Adipocyte (in vitro differentiated cells): ENCODE results near the gene MRPS31.

Experiments used
- DNase-seq: peaks from one replicate; pipeline ENCODE4 v3.0.0-alpha.2; 2015; ENCODE audit warnings: low read depth
- H3K27me3 ChIP-seq: replicated peaks from 2 replicates; pipeline ENCODE4 v1.7.0; 2013; ENCODE audit warnings: mild to moderate bottlenecking, low read length, moderate library complexity; ENCODE audit not compliant: control insufficient read depth, insufficient read depth
- H3K36me3 ChIP-seq: 2 replicates; pipeline ENCODE4 v1.7.0; 2013; ENCODE audit warnings: low read length, mild to moderate bottlenecking, moderate library complexity; ENCODE audit not compliant: control insufficient read depth, insufficient read depth, severe bottlenecking
- H3K4me1 ChIP-seq: 2 replicates; pipeline ENCODE4 v1.7.0; 2013; ENCODE audit warnings: mild to moderate bottlenecking, low read length, moderate library complexity; ENCODE audit not compliant: control insufficient read depth, insufficient read depth
- H3K4me3 ChIP-seq: 2 replicates; pipeline ENCODE4 v1.7.0; 2013; ENCODE audit warnings: mild to moderate bottlenecking, low read length, moderate library complexity
- H3K9ac ChIP-seq: 2 replicates; pipeline ENCODE4 v1.7.0; 2013; ENCODE audit warnings: mild to moderate bottlenecking, low read length, moderate library complexity
- H3K9me3 ChIP-seq: 2 replicates; pipeline ENCODE4 v1.7.0; 2013; ENCODE audit warnings: mild to moderate bottlenecking, low read length, moderate library complexity; ENCODE audit not compliant: control insufficient read depth

Gene MRPS31

DNA sequence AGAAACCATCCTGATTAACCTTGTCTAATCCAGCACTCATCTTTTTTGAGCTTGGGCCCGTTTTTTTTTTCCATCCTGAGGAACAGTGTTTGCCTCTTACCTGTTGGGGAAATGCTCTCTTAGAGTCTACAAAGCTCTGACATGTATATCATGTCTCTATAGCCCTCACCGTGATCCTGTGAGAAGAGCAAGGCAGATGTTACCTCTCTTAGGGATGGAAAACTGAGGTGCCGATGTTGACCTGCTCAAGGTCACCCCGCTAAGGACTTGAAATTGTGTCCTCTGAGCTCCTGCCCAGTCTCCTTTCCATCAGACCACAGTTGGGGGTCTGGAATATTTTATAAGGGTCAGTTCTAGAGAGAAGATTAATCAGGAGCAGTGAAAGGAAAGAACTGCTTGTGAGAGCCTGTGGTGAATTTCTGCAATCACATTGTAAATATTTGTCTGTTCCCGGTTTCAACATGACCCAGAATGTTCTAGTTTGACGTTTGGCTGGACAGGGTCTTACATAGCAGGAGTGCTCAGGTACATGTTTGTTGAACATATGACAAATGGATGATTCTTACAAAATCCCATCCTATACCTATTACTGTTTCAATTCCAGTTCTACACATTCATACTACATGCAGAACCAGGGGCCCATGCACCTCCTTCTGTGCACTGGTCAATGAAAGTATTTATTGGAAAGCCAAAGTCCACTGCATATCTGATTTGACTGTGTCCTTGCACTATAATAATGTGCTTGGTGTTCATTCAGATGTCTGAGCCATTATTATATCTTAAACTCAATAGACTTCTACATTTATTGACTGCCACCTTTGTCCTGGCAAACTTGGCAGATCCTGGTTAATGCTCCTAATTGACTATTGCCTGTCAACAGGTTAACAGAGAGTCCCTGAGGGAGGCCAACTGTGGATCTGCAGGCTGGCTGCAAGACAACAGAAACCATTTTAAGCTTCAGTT, 30.5 kb upstream of the MRPS31 start:
- Histone ChIP-seq H3K27me3 (no peaks in the 10 kb centered on the region), H3K4me3 (no peak overlapping the region), H3K9me3 (no peaks in the 10 kb centered on the region), H3K4me1 (no peaks in the 10 kb centered on the region), H3K9ac (no peak overlapping the region), H3K36me3 (peaks cover 47% of the 10 kb centered on the region)
- no peak for DNase-seq

DNA sequence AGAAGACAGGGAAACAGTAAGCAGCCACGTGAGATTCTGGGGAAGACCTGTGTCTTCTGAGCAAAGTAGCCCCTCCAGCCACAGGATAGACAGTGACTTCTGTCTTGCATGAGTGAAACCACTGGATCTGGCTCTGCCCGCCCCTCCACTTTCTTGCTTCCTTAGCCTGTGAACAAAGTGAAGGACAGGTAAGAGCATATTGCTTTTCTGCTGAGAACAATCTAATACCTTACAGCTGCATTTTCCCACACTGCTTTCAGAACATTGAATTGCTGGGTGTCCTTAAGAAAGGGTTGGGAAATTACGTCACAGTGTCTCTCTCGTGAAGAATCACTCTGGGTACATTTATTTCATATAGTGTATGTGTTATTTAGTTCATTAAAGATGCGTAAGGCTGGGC, 29.6 kb upstream of the MRPS31 start:
- Histone ChIP-seq H3K36me3 (peaks cover 45% of the 10 kb centered on the region), H3K9ac (no peak overlapping the region), H3K4me3 (no peak overlapping the region), H3K4me1 (no peaks in the 10 kb centered on the region), H3K27me3 (no peaks in the 10 kb centered on the region), H3K9me3 (no peaks in the 10 kb centered on the region)
- no peak for DNase-seq

DNA sequence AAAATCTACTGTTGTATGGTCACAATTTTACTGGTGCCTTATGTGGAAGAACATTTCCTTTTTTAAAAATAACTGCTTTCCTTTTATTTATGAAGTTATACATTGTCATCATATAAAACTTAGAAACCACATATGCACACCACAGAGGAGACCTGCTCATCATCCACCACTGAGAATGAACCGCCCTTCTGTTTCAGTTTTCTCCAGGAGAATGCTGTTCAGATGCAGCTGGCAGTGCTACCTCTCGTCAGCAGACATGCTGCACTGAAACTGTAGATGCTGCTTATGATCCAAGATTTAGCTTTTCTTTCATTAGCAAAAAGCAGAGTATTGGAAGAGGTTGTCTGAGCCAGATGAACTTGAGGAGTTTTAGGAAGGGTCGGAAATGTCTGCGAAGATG, 28.5 kb upstream of the MRPS31 start:
- Histone ChIP-seq H3K9ac (no peak overlapping the region), H3K4me1 (no peaks in the 10 kb centered on the region), H3K9me3 (no peaks in the 10 kb centered on the region), H3K27me3 (no peaks in the 10 kb centered on the region), H3K4me3 (no peak overlapping the region), H3K36me3 (peaks cover 36% of the 10 kb centered on the region)
- DNase-seq: no peak

DNA sequence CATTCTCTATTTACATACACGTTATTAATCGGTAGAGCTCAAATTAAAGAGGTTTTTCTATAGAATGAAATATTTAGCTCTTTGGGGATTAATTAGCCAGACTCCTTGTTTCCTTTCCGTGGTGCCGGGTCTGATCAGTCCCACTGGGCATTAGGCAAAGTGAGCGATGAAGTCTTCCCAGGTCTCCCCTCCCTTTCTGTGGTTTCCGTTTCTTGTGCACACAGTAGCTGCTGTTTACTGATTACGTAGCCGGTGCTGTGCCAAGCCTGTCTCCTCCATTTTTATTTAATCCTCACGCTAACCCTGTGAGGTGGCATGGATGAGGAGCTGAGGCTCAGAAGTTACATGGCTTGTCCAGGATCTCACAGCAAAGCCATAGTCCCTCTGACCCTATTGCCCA, 27.4 kb upstream of the MRPS31 start:
- no peak overlapping the region for H3K4me3 ChIP-seq
- no peaks in the 10 kb centered on the region for H3K27me3 ChIP-seq
- H3K36me3 ChIP-seq: peaks cover 34% of the 10 kb centered on the region
- H3K9ac ChIP-seq: no peak overlapping the region
- H3K9me3 ChIP-seq: no peaks in the 10 kb centered on the region
- DNase-seq: no peak
- no peaks in the 10 kb centered on the region for H3K4me1 ChIP-seq

DNA sequence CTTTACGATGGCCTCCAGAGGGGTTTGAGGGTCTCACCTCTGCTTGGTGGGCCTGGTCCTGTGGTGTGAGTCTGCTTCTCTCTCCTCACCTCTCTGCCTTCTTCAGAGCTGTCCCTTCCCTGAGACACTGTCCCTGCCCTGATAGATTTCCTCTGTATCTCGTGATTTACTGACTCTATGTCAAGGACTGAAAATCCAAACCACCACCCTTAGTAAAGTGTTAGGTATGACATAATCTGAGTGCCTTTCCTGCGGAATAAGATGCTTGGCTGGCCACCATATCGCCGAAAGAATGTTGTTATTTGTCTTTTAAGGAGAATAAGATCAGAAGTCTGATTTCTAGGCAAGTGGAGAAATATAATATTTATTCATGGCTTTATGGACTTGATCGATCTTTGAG, 25.7 kb upstream of the MRPS31 start:
- H3K36me3 ChIP-seq: peaks cover 30% of the 10 kb centered on the region
- no peak overlapping the region for H3K4me3 ChIP-seq
- no peaks in the 10 kb centered on the region for H3K27me3 ChIP-seq
- H3K4me1 ChIP-seq: no peaks in the 10 kb centered on the region
- H3K9me3 ChIP-seq: no peaks in the 10 kb centered on the region
- no peak overlapping the region for H3K9ac ChIP-seq
- no peak for DNase-seq

DNA sequence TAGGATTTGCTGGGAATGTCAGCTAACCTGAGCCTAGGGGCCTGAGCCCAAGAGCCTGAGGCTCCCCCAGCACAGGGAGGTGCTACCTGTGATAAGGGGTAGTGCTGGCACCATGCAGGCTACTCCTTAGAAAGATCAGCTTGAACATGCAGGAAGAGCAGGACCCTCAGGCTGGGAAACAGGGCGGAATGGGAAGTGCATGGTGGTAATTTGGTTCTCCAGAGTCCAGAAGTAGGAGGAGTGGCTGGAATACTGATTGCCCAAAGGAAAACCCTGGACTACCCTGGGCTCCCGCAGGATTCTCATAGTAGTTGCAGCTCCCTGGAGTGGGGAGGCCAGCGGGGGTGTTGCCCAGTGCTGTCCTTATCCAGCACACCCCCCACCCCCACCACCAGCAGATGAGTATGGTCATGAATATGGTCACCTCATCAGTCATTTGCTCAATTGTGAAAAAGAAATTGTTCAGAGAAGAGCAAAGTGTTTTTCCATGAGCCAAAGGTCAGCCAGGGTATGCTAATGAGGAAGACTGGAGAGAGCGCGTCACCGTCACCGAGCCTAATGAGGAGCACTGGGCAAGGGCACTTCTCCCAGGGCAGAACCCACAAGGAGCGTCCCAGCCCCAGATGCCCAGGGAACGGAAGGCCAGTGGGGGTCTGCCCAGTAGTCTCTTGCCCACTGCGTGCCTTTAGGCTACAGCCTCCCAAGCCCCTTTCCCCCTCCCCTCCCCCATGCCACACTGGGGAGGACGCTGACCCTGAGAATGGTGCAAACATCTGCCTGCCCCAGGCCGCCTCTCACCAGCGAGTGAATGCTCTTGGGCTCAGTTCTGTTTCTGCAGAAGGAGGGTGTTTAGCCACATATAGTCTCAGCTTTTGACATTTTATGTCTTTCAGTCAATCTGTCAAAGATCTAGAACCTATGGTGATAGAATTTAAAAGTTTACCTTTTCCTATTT, 23.7 kb upstream of the MRPS31 start:
- H3K4me3 ChIP-seq: no peak overlapping the region
- DNase-seq: no peak
- peaks cover 4% of the 10 kb centered on the region for H3K4me1 ChIP-seq
- no peak overlapping the region for H3K9ac ChIP-seq
- peaks cover 21% of the 10 kb centered on the region for H3K36me3 ChIP-seq
- no peaks in the 10 kb centered on the region for H3K9me3 ChIP-seq
- no peaks in the 10 kb centered on the region for H3K27me3 ChIP-seq

DNA sequence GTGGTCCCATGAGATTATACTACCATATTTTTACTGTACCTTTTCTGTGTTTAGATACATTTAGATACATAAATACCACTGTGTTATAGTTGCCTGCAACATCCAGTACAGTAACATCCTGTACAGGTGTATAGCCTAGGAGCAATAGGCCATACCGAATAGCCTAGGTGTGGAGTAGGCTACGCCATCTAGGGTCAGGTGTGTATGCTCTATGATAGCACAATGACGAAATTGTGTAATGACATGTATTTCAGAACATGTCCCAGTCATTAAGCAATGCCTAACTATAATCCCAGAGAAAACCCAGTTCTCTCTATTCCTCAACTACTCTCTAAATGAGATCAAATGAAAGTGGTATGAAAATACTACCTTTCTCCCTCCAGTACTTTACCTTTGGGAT, 22.3 kb upstream of the MRPS31 start:
- Histone ChIP-seq H3K9me3 (no peaks in the 10 kb centered on the region), H3K27me3 (no peaks in the 10 kb centered on the region)

DNA sequence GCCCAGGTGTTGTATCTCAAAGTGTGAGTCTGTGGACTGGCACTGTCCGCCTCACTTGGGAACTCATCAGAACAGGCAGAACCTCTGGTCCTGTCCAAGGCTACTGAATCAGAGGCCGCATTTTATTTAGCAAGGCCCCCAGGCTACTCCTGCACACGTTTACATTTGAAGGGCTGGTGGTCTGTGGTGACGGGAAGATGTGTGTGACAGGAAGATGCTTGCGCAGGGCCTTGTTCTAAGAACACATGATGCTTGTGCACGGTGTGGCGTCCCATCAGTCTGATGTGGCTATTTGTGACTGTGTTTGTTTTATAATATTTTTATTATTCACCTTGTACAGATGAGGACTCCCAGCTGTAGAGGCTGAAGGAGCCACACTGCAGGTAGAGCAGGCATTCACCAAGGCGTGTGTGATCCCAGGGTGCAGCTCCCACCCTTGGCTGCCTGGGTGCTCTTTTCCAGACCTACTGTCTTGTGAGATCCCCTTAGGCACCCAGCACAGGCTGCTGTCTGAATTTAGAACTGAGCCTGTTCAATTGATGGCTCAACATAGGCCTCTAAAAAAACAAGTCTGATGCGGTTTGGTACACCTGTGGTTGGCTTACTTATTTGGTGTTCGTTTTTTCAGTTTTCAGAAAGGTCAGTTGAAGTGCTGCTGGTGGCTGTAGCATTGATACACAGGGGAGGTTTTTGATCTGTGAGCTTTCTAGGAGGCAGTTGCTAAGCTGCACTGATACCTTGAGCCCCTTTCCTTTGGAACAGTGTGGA, 21.5 kb upstream of the MRPS31 start:
- Histone ChIP-seq H3K9ac (no peak overlapping the region), H3K4me1 (peaks cover 4% of the 10 kb centered on the region), H3K27me3 (no peaks in the 10 kb centered on the region), H3K36me3 (peaks cover 7% of the 10 kb centered on the region), H3K9me3 (no peaks in the 10 kb centered on the region), H3K4me3 (no peak overlapping the region)
- DNase-seq: no peak

More for the DNA sequence above, 22.3 kb upstream of the MRPS31 start:
- Histone ChIP-seq H3K36me3 (peaks cover 8% of the 10 kb centered on the region), H3K4me3 (no peak overlapping the region), H3K4me1 (peaks cover 4% of the 10 kb centered on the region), H3K9ac (no peak overlapping the region)
- DNase-seq: no peak

DNA sequence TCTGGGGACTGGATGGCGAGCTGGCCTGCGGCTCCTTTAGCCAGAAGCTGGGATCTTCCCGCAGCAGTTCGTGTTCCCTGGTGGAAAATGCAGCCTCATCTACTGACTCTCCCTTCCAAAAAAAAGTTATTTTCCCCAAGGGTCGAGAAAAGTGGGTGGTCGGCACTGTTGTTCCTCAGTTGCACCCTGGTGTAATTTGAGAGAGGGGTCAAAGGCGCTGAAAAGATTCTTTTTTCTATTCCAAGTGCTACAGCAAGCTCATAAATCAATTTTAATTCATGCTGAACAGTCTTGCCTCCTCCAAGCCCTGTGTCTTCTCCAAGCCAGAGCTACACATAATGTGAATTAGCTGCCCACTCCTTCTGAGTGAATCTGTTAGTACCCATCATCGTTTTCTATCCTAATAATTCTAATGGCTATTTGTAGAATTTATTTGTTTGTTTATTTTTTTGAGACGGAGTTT, 19.2 kb upstream of the MRPS31 start:
- Histone ChIP-seq H3K4me1 (peaks cover 15% of the 10 kb centered on the region), H3K27me3 (no peaks in the 10 kb centered on the region), H3K9ac (peak overlapping the region; percentile 91), H3K4me3 (peak overlapping the region; percentile 85), H3K9me3 (no peaks in the 10 kb centered on the region), H3K36me3 (peaks cover 3% of the 10 kb centered on the region)
- DNase-seq: no peak

DNA sequence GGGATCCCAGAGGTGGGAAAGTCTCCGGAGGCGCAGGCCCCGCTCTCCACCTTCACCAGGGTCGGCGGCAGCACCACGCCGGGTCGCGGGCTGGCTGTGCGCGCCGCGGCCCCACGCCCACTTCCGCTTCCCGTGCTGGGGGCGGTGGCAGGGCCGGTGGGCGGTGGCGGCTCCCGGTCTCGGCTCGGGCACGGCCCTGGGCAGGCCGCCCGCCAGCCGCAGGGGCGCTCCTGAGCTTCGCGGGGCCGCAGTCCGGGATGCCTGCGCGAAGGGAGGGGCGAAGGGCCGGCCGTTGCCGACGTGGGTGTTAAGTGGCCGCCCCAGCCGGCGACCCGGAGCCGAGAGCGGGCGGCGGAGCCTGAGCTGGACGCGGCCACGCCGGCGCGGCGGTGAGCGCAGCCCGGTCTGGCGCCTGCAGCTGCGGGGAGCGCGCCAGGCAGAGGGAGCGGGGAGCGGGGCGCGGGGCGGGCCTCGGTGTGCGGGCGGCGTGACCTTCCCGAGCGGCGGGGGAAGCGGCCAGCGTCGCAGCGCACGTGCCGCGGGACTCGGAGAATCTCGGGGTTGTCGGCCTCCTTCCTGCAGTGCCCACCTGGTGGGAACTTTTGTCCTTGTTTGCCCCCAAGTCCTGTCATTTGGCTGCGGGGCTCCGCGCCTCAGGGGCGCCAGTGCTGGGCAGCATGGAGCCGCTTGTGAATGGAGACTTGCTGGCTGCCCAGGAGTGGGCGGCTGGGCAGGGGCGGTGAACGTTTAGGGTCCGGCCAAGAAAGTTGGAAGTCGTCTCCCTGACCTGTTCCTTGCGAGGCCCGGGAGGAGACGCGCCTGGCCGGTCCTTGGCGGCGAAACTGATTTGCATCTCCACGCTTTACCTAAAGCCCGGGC, 18.5 kb upstream of the MRPS31 start, which contains the start of gene SLC25A15:
SLC25A15 (plus strand) TSS at position 337 of the 879 bp plus-strand sequence. CDS start 3,616 bp downstream, outside the sequence.
- Histone ChIP-seq H3K9me3 (no peaks in the 10 kb centered on the region), H3K36me3 (peaks cover 3% of the 10 kb centered on the region)
- DNase-seq: peak; percentile 86

More for the DNA sequence above, 18.5 kb upstream of the MRPS31 start, which contains the start of gene SLC25A15:
- Histone ChIP-seq H3K4me3 (peak within 1 kb of the TSS; percentile 85), H3K4me1 (peaks cover 17% of the 10 kb centered on the region), H3K27me3 (no peaks in the 10 kb centered on the region), H3K9ac (peak within 1 kb of the TSS; percentile 91)
